Ovary (tissue), 9 donors: ENCODE measurements around the gene MDGA2. TPM values are rescaled to one million over a fixed set of nuclear protein-coding genes. Genes with fewer than 3 reads are reported as not detected.
"Not testable (repeated sequence)": the region's sequence is repeated elsewhere in the genome, so short reads cannot be mapped to it uniquely, and the experiment has no call there.

Source experiments
- DNase-seq, 5 donors: peaks; one replicate each; pipeline ENCODE4 v3.0.0-alpha.2; 2019 to 2020
- H3K27ac ChIP-seq, 2 donors: fragments of 200-600 bp; one replicate each; pipeline versions ENCODE4 v1.5.1 to v1.8.0; 2019 to 2022
- H3K27me3 ChIP-seq: fragments of 200-600 bp; one replicate; pipeline ENCODE4 v1.8.0; 2022
- H3K36me3 ChIP-seq: fragments of 200-600 bp; sonication (generic); one replicate; pipeline ENCODE4 v1.5.1; 2019
- H3K4me1 ChIP-seq: one replicate; pipeline ENCODE4 v1.8.1; 2013; ENCODE audit warnings: mild to moderate bottlenecking, moderate library complexity; ENCODE audit not compliant: insufficient read depth
- H3K4me3 ChIP-seq: fragments of 200-600 bp; sonication (generic); one replicate; pipeline ENCODE4 v1.5.1; 2017
- H3K9me3 ChIP-seq, 2 donors: fragments of 200-600 bp in 1 of 2; sonication (generic) in 1 of 2; one replicate each; pipeline versions ENCODE4 v1.5.1 to v1.8.1; 2013 to 2019; ENCODE audit warnings: mild to moderate bottlenecking in 1 of 2, moderate library complexity in 1 of 2
- EP300 ChIP-seq: sonication (generic); formaldehyde crosslinking; IDR thresholded peaks from one replicate; pipeline ENCODE4 v1.6.1; 2017; ENCODE audit warnings: antibody characterized with exemption
- POLR2A ChIP-seq: fragments of 450-650 bp; IDR thresholded peaks from one replicate; pipeline ENCODE4 v1.6.1; 2017; ENCODE audit warnings: antibody characterized with exemption, mild to moderate bottlenecking, moderate library complexity
- WGBS, 3 donors: extraction: QIAGEN DNeasy Blood & Tissue Kit in 1 of 3; methylation state at CpG; one replicate each; pipeline versions ENCODE4 v1.1.5 to v1.1.7; 2013 to 2017; 5-methylcytosine and 5-hydroxymethylcytosine counted together
- intact Hi-C, 4 donors: fragments of 100-400 bp; cut with DNase I; formaldehyde crosslinking; loops; one replicate each; pipeline versions ENCODE4 v1.11.0 to v1.15.1; 2022 to 2023
- polyA plus RNA-seq, 2 donors: library from polyadenylated mRNA; stranded (reverse); fragments of 200-250 nt in 1 of 2; fragments of 350-450 nt in 1 of 2; fragmentation: Illumina TruSeq in 1 of 2; extraction: RNeasy Lipid Tissue Mini Kit (QIAGEN cat#74804) in 1 of 2; gene quantifications; one replicate each; pipeline ENCODE4 v1.2.3, GENCODE V29; 2013 to 2014
- total RNA-seq, 7 donors: library from RNA; depleted of rRNA in 2 of 7; stranded (reverse); fragments of >200 nt in 2 of 7; fragmentation: NEBNext Ultra II Directional in 3 of 7; extraction: Animal tissue kit (Norgen Biotek cat#: 25700) in 3 of 7; gene quantifications; one replicate each; pipeline versions ENCODE4 v1.1.0 to v1.2.4, GENCODE V29; 2016 to 2023
- TF ChIP-seq, protein P1 (sequence below), 3 donors: fragments of 450-650 bp in 2 of 3; fragments of 200-600 bp in 1 of 3; IDR thresholded peaks; one replicate each; pipeline versions ENCODE4 v1.5.1 to v1.8.0; 2016 to 2022; ENCODE audit warnings: antibody characterized with exemption in 3 of 3, mild to moderate bottlenecking in 1 of 3
- donor health status: DM: no; HTN: no; CAD: no; lungs with moderate emphysema.
- donor health status: DM: no; HTN: no; CAD: no.
- donor health status: Bipolar disorder and iron deficiency.
- donor health status: DM: yes; HTN: yes; CAD: no.
- donor health status: DM: no; HTN: no; CAD: no.
- donor health status: DM: yes; HTN: yes; CAD: no.

The MDGA2 gene
- total and polyA plus RNA-seq, 9 donors = 0.04 to 0.26 (median 0.18) TPM; not detected in 5

- no peaks in the 10 kb centered on the region for H3K9me3 ChIP-seq
- WGBS, 3 donors = 73 to 84% (median 79%) methylated on average over 5 of the region's 5 CpGs
- TF ChIP-seq POLR2A = no peak
- no peak for TF ChIP-seq EP300
- TF ChIP-seq, protein P1, sequence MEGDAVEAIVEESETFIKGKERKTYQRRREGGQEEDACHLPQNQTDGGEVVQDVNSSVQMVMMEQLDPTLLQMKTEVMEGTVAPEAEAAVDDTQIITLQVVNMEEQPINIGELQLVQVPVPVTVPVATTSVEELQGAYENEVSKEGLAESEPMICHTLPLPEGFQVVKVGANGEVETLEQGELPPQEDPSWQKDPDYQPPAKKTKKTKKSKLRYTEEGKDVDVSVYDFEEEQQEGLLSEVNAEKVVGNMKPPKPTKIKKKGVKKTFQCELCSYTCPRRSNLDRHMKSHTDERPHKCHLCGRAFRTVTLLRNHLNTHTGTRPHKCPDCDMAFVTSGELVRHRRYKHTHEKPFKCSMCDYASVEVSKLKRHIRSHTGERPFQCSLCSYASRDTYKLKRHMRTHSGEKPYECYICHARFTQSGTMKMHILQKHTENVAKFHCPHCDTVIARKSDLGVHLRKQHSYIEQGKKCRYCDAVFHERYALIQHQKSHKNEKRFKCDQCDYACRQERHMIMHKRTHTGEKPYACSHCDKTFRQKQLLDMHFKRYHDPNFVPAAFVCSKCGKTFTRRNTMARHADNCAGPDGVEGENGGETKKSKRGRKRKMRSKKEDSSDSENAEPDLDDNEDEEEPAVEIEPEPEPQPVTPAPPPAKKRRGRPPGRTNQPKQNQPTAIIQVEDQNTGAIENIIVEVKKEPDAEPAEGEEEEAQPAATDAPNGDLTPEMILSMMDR (IDR thresholded peaks at IDR 0.05) = no peak
- H3K4me3 ChIP-seq = no peak overlapping the region
- H3K27me3 ChIP-seq = no peaks in the 10 kb centered on the region
- no peak for DNase-seq
- H3K36me3 ChIP-seq = no peaks in the 10 kb centered on the region
- H3K27ac ChIP-seq = no peak overlapping the region
- intact Hi-C loops = no loop called here
- no peaks in the 10 kb centered on the region for H3K4me1 ChIP-seq
Measured at GRCh38 chr14:47189911-47190484, 485.4 kb downstream of the MDGA2 start.

DNA sequence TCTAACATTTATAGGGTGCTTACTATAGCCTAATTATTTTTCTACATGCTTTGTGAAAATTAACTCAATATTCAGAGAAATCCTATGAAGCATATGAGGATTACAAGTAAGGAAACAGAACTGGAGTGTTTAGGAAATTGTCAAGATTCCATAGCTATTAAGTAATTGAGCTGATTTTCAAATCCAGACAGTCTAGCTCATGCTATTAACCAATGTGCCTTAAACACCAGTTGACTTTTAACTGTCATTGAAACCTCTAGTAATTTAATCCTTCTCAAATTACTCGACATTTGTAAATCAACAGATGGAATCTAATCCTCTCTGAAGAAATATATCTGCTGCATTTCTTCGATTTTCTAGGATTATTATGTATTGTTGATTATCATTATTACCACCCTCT, 488.9 kb downstream of the MDGA2 start:
- Histone ChIP-seq H3K4me1 (no peaks in the 10 kb centered on the region), H3K27me3 (no peaks in the 10 kb centered on the region), H3K27ac (no peak overlapping the region), H3K4me3 (no peak overlapping the region), H3K36me3 (no peaks in the 10 kb centered on the region), H3K9me3 (no peaks in the 10 kb centered on the region)
- intact Hi-C loops = no loop called here
- no peak for DNase-seq
- no peak for TF ChIP-seq EP300
- TF ChIP-seq, protein P1 (IDR thresholded peaks at IDR 0.05) = no peak
- TF ChIP-seq POLR2A = no peak
- WGBS, 3 donors = 76 to 85% (median 80%) methylated on average over 2 of the region's 2 CpGs

GRCh38 chr14:47179906-47180305, 495.5 kb downstream of the MDGA2 start:
- no peak for DNase-seq
- Histone ChIP-seq H3K27me3 (no peaks in the 10 kb centered on the region), H3K27ac (no peak overlapping the region), H3K4me3 (no peak overlapping the region), H3K9me3 (no peaks in the 10 kb centered on the region), H3K36me3 (no peaks in the 10 kb centered on the region), H3K4me1 (no peaks in the 10 kb centered on the region)
- intact Hi-C loops = no loop called here
- TF ChIP-seq EP300 (no peak), POLR2A (no peak)
- TF ChIP-seq, protein P1 (IDR thresholded peaks at IDR 0.05) = no peak
- 96 to 98% (median 96%) methylated on average over 1 of the region's 1 CpG for WGBS, 3 donors

- H3K4me1 ChIP-seq, DNase-seq, H3K36me3 ChIP-seq, intact Hi-C loops, H3K9me3 ChIP-seq, H3K27me3 ChIP-seq, H3K27ac ChIP-seq, H3K4me3 ChIP-seq: not testable (repeated sequence)
- 95 to 98% (median 96%) methylated on average over 10 of the region's 10 CpGs for WGBS, 3 donors
Measured at GRCh38 chr14:47171896-47172295, 503.5 kb downstream of the MDGA2 start.

- DNase-seq = no peak
- Histone ChIP-seq H3K27me3 (no peaks in the 10 kb centered on the region), H3K36me3 (no peaks in the 10 kb centered on the region), H3K4me3 (no peak overlapping the region), H3K4me1 (no peaks in the 10 kb centered on the region), H3K9me3 (no peaks in the 10 kb centered on the region), H3K27ac (no peak overlapping the region)
- intact Hi-C loops = no loop called here
- TF ChIP-seq EP300 (no peak), POLR2A (no peak)
- TF ChIP-seq, protein P1 (IDR thresholded peaks at IDR 0.05) = no peak
- 59 to 77% (median 68%) methylated on average over 1 of the region's 1 CpG for WGBS, 3 donors
Measured at GRCh38 chr14:47167402-47167801, 508.0 kb downstream of the MDGA2 start.
